Cardiac septum (tissue), 1 donor: Measurements from ENCODE around the gene CCDC148. TPM values are rescaled to one million over a fixed set of nuclear protein-coding genes. Genes with fewer than 3 reads are reported as not detected.

ENCODE experiments used
- DNase-seq: peaks from one replicate; pipeline ENCODE4 v3.0.0-alpha.2; 2020; ENCODE audit warnings: low spot score
- intact Hi-C: fragments of 100-400 bp; cut with DNase I; formaldehyde crosslinking; loops from one replicate; pipeline ENCODE4 v1.14.0; 2022
- total RNA-seq: library from RNA; stranded (reverse); fragmentation: NEBNext Ultra II Directional; extraction: Animal tissue kit (Norgen Biotek cat#: 25700); gene quantifications from one replicate; pipeline ENCODE4 v1.2.1, GENCODE V29; 2021
- donor health status: DM: no; HTN: no; CAD: no.

Gene CCDC148
- total RNA-seq, 1 donor from 2014 or later, result 0.30 TPM

DNA sequence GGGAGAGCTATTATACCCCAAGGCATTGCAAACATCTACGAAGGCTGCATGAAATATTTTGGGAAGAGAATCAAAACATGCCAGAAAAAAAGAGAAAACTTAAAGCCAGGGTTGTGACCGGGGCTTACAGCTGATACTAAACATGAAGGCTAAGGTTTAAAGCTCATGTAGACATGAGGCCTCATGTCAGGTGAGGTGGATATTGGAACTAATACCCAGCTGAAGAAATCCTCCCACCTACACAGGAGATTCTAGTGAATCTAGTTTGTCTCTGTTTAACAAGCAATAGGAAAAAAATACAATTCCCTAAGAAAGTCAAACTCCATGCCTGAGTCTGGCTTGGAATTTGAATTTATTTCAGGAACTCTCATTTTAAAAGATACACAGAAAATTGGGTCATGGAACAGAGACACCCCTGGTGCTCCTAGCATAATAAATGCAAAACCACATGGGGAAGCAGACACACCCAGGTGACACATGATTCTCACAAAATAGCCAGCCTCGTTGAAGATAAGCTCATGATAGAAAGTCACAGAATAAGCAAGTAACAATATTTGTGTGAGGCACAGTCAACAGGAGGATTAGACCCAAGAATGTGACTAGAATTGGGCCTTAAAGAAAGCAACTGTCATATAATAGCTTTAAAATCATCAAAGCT lies 312.7 kb downstream of the CCDC148 start:
- intact Hi-C loops, result no loop called here
- no peak for DNase-seq

DNA sequence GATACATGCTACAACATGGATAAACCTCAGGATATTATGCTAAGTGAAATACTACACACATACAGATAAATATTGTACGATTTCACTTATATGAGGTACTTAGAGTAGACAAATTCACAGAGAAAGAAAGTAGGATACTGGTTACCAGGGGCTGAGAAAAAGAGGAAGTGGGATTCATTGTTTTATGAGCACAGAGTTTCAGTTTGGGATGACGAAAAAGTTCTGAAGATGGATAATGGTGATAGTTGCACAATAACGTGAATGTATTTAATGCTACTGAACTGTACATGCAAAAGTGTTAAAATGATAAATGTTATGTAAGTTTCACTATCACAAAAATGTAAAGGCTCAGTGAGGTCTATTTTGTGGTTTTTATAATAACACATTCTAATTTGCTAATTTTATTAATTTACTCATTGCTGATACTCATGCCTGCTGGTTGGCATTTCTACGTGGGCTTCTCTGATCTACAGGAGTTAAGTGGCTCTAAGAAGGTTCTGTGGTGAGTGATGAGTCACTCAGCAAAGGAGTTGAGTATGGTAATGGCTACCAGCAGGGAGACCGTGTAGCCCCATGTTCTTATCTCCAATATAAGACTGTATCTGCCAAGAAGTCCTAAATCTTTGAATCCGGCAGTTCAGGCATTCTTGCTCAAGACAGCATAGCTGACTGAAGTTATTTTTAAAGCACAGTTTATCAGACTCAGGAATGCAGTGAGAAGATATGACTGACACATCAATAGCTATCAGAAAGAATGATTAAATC lies 313.8 kb downstream of the CCDC148 start:
- DNase-seq, result no peak
- intact Hi-C loops, result no loop called here

DNA sequence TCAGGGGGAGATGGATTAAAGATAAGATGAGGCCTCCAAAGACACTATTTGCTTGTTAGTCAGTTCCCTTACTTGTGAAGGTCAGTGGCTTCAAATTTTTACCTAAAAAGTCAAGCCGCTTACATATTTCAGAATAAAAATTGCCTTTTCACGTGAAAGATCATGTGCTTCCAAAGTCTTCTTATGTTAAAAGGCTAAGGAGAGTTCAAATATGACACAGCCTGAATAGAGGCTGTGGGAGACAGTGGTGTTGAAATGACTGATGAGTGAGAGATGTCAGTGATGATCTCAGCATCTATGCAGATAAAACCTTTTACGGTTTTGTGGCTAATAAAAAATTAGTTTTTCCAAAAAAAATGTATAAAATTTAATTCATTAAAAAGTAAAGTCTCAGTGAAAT lies 314.4 kb downstream of the CCDC148 start:
- intact Hi-C loops, result no loop called here
- DNase-seq, result no peak

DNA sequence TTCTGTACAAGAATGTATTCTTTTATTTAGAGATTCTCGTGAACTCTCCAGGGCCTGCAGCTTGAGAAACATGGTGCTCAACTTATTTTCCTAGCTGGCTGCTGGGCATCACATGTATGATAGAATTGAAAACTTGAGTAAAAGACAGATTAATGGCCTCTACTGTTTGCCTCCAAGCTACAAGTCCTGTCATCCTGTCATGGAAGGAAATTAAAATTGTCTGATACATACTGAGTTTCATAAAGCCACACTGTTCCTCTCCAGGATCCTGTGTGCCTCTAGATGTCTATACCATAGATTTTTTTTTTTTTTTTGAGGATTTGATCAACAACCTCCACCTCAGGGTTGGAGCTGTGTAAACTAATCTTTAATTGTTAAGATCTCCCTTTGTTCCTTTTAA lies 316.4 kb downstream of the CCDC148 start:
- no peak for DNase-seq
- intact Hi-C loops, result no loop called here

DNA sequence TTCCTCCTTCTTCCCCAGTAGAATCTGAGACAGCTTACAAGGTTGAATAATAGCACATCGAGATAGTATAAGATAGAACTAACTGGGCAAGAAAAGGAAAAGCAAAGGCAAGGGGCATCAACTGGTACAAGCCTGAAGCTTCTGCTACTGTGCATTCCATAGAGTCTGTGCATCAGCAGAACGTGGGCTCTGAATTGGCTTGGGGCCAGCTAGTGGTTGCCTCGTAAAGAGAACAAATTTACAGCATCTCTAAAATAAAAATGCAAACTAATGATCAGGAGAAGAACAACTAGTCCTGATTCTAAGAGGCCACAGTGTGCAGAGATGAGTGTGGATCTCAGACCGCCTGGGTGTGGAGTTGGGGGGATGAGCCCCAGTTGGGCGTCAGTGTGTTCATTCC lies 318.3 kb downstream of the CCDC148 start:
- DNase-seq, result no peak
- intact Hi-C loops, result no loop called here

DNA sequence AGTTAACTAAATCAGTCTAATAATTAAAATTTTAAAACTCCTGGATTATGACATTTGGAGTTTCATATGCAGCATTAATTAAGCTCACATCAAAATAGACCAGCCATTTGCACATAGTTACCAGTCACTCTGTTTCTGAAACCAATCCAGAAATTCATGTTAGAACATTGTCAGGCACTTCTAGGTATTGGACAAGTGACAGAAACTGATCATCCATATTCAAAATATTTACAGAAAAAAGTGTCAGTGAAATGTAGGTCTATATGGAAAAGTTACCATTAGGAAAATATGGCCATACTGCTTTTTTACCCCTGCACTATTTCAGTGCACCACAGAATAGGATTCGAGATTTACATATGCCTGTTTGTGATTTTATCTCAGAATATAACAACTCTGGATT lies 321.5 kb downstream of the CCDC148 start:
- DNase-seq, result no peak
- intact Hi-C loops, result no loop called here

DNA sequence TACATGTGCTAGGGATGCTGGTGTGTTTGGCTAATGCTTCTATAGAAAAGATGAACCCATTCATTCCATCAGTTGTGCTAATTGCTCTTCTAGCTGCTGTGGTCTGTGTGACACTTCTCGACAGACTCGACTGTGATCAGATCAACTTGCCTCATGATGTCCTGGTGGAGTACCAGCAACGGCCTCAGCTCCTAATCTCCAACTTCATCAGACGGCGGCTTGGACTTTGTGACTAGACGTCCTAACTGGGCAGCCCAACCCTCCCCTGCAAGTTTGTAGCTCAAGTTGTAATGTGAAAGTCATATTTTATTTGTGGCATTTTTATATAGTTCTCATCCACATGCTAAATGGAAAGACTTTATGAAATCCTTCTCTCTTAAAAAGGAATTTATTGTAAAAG lies 321.9 kb downstream of the CCDC148 start:
- intact Hi-C loops, result no loop called here
- DNase-seq, result no peak

DNA sequence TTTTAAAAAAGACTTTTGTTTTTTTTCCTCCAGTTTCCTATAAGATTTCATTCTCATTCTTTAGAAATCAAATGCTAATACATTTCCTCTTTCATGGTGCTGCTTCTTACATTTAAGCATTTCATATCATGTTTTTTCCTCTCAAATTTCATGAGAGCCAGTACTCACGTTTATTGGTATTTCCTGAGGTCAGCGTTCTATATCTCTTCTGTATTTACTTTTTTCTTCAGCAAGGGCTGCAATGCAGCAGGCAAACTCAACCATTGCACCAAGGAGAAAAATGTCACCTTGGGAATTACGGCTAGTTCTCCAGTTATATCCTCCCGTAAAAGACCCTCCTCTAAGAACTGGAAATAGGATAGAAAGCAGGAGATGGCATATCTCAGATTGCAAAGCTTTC lies 322.5 kb downstream of the CCDC148 start:
- intact Hi-C loops, result no loop called here

DNA sequence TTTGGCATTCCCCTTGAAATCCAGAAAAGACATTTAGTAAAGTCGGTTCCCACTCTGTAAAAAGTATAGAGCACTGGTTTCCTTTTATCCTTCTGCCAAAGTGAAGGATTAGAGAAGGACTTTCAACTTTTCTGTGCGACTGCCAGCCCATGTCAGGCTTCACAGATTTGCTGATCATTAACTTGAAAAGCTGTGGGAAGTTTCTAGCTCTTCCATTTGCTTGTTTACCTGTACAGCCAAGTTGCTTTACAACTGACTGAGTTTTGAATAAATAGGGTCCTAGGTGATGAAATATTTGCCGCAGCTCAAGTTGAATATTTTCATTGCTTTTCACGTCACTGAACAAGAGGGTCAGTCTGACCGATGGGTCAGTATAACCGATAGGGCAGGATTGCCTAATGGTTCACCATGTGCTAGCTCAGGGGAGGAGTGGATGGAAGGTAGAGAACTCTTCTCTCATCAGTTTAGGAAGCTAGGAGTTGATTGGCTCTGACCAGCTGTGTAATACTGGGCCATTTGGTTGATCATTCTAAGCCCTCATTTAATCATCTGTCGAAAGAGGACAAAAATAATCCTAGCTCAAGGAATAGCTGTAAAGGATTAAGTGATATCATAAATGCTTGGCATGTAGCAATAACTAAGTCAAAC lies 324.5 kb downstream of the CCDC148 start:
- no peak for DNase-seq
- intact Hi-C loops, result no loop called here

More for the DNA sequence above, 322.5 kb downstream of the CCDC148 start:
- DNase-seq, result no peak

DNA sequence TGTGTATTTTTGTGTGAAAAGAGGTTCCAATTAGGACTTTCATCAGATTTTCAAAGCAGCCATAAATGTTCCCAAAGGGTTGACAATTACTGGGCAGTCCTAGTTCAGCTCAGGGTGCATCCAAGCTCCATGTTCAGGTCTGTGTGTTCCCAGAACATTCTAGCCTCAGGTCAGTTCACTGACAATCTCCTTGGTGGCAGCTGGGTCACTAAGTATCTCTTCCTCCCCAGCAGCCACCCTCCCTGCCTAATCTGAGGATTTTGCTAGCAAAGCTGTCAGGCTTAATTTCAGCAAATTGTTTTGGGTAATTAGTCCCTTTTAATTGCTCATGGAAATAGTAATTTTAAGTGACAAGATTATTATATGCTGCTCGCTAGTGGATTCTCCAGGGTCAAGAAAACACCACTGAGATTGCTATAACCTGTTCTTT lies 325.1 kb downstream of the CCDC148 start:
- intact Hi-C loops, result no loop called here
- no peak for DNase-seq

DNA sequence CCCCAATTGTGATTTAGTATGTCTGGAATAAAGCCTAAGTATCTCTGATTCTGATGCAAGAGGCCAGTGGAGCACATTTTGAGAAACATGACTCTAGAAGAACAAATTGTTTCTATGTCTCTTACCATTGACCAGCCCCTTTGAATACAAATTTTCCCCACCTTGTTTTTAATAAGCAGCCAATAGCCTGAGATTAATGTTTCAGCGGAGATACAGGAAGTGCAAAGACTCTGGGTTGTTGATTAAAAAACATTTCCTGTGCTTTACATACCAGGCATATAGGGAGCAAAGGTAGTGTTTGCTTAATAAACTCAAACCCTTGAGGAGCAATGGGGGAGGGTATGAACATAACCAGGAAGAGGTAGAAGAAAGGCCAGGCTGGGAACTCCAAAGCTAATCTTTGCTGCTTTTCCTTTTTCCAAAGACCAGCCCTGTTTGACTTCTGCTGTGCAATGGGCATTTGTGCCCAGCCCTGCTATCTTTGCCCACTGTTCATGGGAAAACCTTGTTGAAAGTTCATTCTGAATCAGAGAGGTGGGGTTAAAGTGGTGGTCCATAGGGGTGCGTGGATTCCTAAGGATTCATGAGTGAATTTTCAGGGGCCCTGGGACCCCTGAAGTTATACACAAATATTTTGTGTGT lies 325.6 kb downstream of the CCDC148 start:
- intact Hi-C loops, result no loop called here
- no peak for DNase-seq

DNA sequence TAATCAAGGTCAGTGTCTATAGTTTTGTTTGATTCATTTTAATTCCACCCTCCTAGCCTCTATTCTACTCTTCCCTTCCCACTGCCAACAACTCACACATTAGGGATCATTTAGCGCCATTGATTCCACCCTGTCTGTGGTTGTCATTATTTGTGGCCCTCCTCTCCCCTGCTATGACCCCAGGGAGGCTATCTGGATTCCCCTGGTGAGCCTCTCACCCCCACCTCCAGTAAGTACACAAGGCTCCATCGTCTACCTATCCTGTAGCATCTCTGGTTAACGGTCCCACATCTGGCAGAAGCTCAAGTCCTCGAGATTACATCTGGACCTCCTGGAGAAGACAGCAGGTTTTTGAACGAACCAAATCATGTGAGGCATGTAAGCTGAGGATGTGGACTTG lies 327.5 kb downstream of the CCDC148 start:
- intact Hi-C loops, result no loop called here
- no peak for DNase-seq

DNA sequence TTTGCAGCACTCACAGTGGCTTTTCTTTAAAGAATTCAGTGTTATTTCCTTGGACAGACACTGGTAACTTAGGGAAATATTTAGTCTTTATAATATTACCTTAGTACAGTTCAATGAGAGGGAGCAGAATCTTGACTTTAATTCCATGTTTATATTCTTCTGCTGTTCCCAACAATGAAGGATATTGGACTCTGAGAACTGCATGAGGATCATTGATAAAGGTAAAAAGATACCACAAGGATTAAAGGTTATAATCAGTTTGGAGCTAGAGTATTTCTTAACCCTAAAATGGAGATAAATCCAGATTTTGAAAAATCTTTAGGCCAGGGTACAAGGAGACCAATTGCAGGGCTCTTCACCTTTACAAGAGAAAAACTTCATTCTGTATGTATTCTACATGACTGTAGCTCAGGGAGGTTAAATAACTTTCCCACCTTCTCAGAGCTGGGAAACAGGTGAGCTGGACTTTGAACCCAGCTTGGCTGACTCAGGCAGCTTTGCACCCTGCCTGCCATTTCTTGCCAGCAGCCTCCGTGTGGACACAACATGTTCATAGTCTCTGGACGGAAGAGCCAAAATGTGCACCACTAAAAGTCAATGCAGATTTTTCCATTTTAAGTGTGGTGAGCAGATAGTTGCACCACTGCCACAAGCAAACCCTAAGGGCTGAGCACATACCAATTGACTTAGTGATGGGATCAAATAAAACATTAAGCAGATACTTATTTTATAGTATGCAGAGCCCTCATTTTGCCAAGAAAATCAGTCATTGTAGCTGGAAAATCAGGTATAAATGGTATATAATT lies 328.2 kb downstream of the CCDC148 start:
- intact Hi-C loops, result no loop called here
- no peak for DNase-seq

DNA sequence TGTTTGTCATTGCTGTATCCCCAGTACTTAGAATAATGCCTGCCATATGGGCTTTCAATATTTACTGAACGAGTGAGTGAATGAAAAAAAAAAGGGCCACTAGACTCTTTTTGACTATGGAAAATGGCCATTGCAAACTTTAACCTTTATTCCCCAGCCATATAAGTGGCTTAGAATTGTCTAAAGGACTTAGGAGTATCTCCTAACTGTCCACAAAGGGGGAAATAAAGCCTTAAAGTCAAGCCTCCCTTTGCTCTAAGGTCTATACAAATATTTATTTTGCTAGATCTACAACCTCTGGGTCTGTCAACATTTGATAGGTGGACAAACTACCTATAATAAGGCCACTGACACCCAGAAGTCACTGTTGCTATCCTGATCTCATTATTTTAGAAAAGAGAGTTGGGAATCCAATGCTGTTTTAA lies 329.2 kb downstream of the CCDC148 start:
- DNase-seq, result no peak
- intact Hi-C loops, result no loop called here

DNA sequence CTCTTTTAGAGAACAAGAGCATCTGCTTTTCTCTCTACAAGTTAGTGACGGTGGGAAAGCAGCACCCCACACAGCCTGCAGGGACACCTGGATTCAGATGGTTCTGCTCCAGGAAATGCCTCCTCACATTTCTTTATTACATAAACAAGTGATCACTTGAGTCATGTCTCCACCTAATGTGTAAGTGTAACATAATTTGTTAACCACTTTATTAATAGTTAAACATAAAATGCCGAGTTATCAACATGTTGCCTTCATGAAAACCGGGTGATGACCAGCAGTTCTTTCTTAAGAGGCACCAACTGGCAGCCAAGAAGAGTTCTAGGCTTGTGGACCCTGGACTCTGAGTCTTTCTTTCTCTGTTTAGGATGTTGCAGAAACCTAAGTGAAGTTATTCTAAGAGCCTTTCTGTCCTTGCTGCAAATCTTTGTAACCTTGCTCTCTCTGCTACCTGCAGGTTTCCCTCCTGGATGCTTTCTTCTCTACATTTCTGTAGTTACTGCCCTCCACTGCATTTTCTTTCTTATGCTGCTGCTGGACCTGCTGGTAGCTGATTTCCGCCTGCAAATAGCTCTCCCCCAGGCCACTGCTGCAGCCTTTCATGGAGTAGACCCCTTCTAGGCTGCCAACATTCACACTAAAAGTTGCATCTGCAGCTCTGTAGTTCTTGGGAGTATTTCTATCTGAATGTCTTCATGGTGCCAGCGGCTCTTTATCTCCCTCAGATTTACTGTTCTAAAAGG lies 330.6 kb downstream of the CCDC148 start:
- DNase-seq, result no peak
- intact Hi-C loops, result no loop called here

DNA sequence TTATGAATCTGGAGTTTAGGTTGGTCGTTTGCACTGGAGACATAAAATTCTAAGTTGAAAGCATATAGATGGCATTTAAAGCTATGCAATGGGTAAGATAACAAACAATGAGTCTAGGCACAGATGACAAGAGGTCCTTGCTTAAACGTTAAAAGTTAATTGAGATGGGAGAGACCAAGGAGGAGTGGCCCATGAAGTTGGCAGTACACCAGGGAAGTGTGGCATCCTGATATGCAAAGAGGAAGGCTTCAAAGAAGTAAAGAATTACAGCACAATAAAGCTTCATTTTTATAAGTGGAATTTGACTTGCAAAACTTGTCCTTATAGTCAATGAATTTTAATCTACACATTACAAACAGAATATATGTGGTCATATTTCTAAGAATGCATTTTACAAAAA lies 331.7 kb downstream of the CCDC148 start:
- intact Hi-C loops, result no loop called here
- no peak for DNase-seq
